ENCODE results near the gene CD300LD. TPM values are rescaled to one million over a fixed set of nuclear protein-coding genes. Genes with fewer than 3 reads are reported as not detected.
"Not testable (repeated sequence)": the region's sequence is repeated elsewhere in the genome, so short reads cannot be mapped to it uniquely, and the experiment has no call there.

CD300LD gene
- total RNA-seq, 1 donor from 2014 or later = not detected

GRCh38 chr17:74585711-74586110, 6.4 kb downstream of the CD300LD start:
- no peak overlapping the region for H3K4me3 ChIP-seq (ENCODE audit: low read depth, low read length)
- no peak for TF ChIP-seq CTCF (conservative IDR thresholded peaks at IDR 0.05; ENCODE audit: low read depth, low read length)
- no peak for DNase-seq (ENCODE audit: low read depth)

- no peak overlapping the region for H3K4me3 ChIP-seq (ENCODE audit: low read depth, low read length)
- DNase-seq (ENCODE audit: low read depth) = no peak
- TF ChIP-seq CTCF (conservative IDR thresholded peaks at IDR 0.05; ENCODE audit: low read depth, low read length) = no peak
Observed at GRCh38 chr17:74584292-74585060, 7.6 kb downstream of the CD300LD start.

GRCh38 chr17:74582633-74583032, 9.4 kb downstream of the CD300LD start:
- no peak for DNase-seq (ENCODE audit: low read depth)
- TF ChIP-seq CTCF (conservative IDR thresholded peaks at IDR 0.05; ENCODE audit: low read depth, low read length) = no peak
- no peak overlapping the region for H3K4me3 ChIP-seq (ENCODE audit: low read depth, low read length)

- H3K4me3 ChIP-seq (ENCODE audit: low read depth, low read length) = no peak overlapping the region
- no peak for DNase-seq (ENCODE audit: low read depth)
- TF ChIP-seq CTCF (conservative IDR thresholded peaks at IDR 0.05; ENCODE audit: low read depth, low read length) = no peak
Observed at GRCh38 chr17:74579900-74580299, 12.2 kb downstream of the CD300LD start.

GRCh38 chr17:74578979-74579378, 13.1 kb downstream of the CD300LD start:
- TF ChIP-seq CTCF (conservative IDR thresholded peaks at IDR 0.05; ENCODE audit: low read depth, low read length) = no peak

GRCh38 chr17:74574489-74575142, 17.5 kb downstream of the CD300LD start:
- TF ChIP-seq CTCF (conservative IDR thresholded peaks at IDR 0.05; ENCODE audit: low read depth, low read length) = no peak

More at GRCh38 chr17:74578979-74579378, 13.1 kb downstream of the CD300LD start:
- no peak overlapping the region for H3K4me3 ChIP-seq (ENCODE audit: low read depth, low read length)
- DNase-seq (ENCODE audit: low read depth) = no peak

GRCh38 chr17:74573635-74574034, 18.4 kb downstream of the CD300LD start:
- H3K4me3 ChIP-seq (ENCODE audit: low read depth, low read length); DNase-seq (ENCODE audit: low read depth): not testable (repeated sequence)

More at GRCh38 chr17:74574489-74575142, 17.5 kb downstream of the CD300LD start:
- DNase-seq (ENCODE audit: low read depth) = no peak
- H3K4me3 ChIP-seq (ENCODE audit: low read depth, low read length) = no peak overlapping the region

All from epithelial cell of proximal tubule (primary cell).